OCI-LY7 (cell line): Measurements from ENCODE around the gene NFYC. TPM values are rescaled to one million over a fixed set of nuclear protein-coding genes. Genes with fewer than 3 reads are reported as not detected.

Source experiments
- BruUV-seq: library from RNA; stranded (reverse); fragments of 400-500 nt; replicated peaks from 2 replicates; lab custom pipeline; 2021; lab: Mats Ljungman, UMichigan
- CTCF ChIA-PET: fragments of 300-600 bp; sonication (Branson Sonifier 250); formaldehyde crosslinking; loops from one replicate; lab custom pipeline; 2022; ENCODE audit warnings: antibody characterized with exemption; ENCODE audit not compliant: unreplicated experiment; lab: Charles Lee
- POLR2A ChIA-PET: fragments of 300-600 bp; sonication (Branson Sonifier 250); formaldehyde crosslinking; loops from one replicate; lab custom pipeline; 2022; ENCODE audit warnings: antibody characterized with exemption; lab: Charles Lee
- DNase-seq: peaks from one replicate; pipeline ENCODE4 v3.0.0-alpha.2; 2015; ENCODE audit warnings: low spot score
- H2AFZ ChIP-seq: fragments of 200-600 bp; sonication (generic), shearing (Covaris generic); 2 replicates; pipeline ENCODE4 v1.6.1; 2014; ENCODE audit warnings: mild to moderate bottlenecking, antibody characterized with exemption, low read length, moderate library complexity
- H3K27ac ChIP-seq: fragments of 200-600 bp; sonication (generic); 2 replicates; pipeline ENCODE4 v1.5.1; 2014; ENCODE audit warnings: mixed run types, low read depth, mild to moderate bottlenecking, moderate library complexity, low read length, inconsistent platforms; ENCODE audit not compliant: poor library complexity, severe bottlenecking
- H3K36me3 ChIP-seq: fragments of 200-600 bp; sonication (generic); 2 replicates; pipeline ENCODE4 v1.6.1; 2014; ENCODE audit warnings: mild to moderate bottlenecking, antibody characterized with exemption, low read length, moderate library complexity, mixed read lengths; ENCODE audit not compliant: insufficient read depth
- H3K4me1 ChIP-seq: fragments of 200-600 bp; sonication (generic); 2 replicates; pipeline ENCODE4 v1.5.1; 2014; ENCODE audit warnings: mild to moderate bottlenecking, low read length; ENCODE audit not compliant: insufficient read depth, poor library complexity, severe bottlenecking
- H3K4me2 ChIP-seq: fragments of 200-600 bp; sonication (generic); 2 replicates; pipeline ENCODE4 v1.6.1; 2014; ENCODE audit warnings: mild to moderate bottlenecking, low read length
- H3K4me3 ChIP-seq: fragments of 200-600 bp; sonication (generic); 2 replicates; pipeline ENCODE4 v1.5.1; 2014; ENCODE audit warnings: mild to moderate bottlenecking, low read depth, low read length; ENCODE audit not compliant: poor library complexity, severe bottlenecking
- H3K79me2 ChIP-seq: fragments of 200-600 bp; sonication (generic); 2 replicates; pipeline ENCODE4 v1.6.1; 2016; ENCODE audit warnings: low read depth, mild to moderate bottlenecking, low read length, moderate library complexity, mixed read lengths; ENCODE audit not compliant: insufficient read depth
- H3K9me2 ChIP-seq: fragments of 200-600 bp; sonication (generic); 2 replicates; pipeline ENCODE4 v1.6.1; 2016; ENCODE audit warnings: mild to moderate bottlenecking, low read length, mixed read lengths; ENCODE audit not compliant: insufficient read depth
- H3K9me3 ChIP-seq: fragments of 200-600 bp; sonication (generic); 2 replicates; pipeline ENCODE4 v1.6.1; 2014; ENCODE audit warnings: mild to moderate bottlenecking, mixed run types, low read length, mixed read lengths
- H4K20me1 ChIP-seq: fragments of 200-600 bp; sonication (generic); 2 replicates; pipeline ENCODE4 v1.6.1; 2014; ENCODE audit warnings: mild to moderate bottlenecking, antibody characterized with exemption, low read length, moderate library complexity, mixed read lengths; ENCODE audit not compliant: insufficient read depth
- EZH2phosphoT487 ChIP-seq: fragments of 200-600 bp; sonication (generic); IDR thresholded peaks from 2 replicates; pipeline ENCODE4 v1.6.1; 2018; ENCODE audit warnings: low read depth, borderline replicate concordance, mild to moderate bottlenecking, mixed run types, antibody characterized with exemption, low read length, moderate library complexity, mixed read lengths
- intact Hi-C: fragments of 100-400 bp; cut with micrococcal nuclease; formaldehyde crosslinking; loops from one replicate; pipeline ENCODE4 v1.10.0; 2022; ENCODE audit not compliant: unreplicated experiment
- total RNA-seq, 2 experiments: library from RNA; depleted of rRNA in 1 of 2; stranded (reverse); fragments of >200 nt in 1 of 2; shearing (Covaris generic) in 1 of 2; gene quantifications; 2 replicates each; pipeline ENCODE4 v1.2.3, GENCODE V29; 2014 to 2022
- TF ChIP-seq, protein P1 (sequence below): fragments of 200-600 bp; sonication (generic); conservative IDR thresholded peaks from 2 replicates; pipeline ENCODE4 v1.5.1; 2014; ENCODE audit warnings: mild to moderate bottlenecking, antibody characterized with exemption, low read length, moderate library complexity, mixed read lengths

Gene NFYC
- total RNA-seq, 2 experiments from 2014 or later, result 39.1 to 71.0 TPM

DNA sequence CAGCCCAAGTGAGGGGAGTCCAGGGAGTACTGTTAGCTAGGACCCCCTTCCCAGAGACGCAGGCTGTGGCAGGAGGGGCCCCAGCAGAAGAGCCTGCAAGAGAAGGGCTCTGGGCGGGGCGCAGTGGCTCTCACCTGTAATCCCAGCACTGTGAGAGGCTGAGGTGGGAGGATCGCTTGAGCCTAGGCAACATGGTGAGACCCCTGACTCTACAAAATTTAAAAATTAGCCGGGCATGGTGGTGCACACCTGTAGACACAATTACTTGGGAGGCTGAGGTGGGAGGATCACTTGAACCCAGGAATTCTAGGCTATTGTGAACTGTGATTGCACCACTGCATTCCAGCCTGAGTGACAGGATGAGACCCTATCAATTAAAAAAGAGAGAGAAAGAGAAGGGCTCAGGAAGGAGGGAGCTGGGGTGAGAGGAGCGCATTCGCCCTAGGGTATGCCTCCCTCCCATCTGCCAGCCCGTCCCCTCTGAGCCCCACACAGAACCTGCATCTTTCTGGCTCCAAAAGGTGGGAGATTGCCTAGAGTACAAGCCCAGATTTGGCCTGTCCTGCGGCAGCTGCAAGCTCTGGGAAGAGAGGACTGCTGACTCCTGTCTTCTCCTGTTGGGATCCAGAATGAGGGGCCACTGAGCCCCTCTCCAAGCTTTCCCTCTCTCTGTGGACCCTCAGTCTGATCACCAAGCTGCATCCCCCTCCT lies 95.6 kb downstream of the NFYC start:
- no peak for DNase-seq

DNA sequence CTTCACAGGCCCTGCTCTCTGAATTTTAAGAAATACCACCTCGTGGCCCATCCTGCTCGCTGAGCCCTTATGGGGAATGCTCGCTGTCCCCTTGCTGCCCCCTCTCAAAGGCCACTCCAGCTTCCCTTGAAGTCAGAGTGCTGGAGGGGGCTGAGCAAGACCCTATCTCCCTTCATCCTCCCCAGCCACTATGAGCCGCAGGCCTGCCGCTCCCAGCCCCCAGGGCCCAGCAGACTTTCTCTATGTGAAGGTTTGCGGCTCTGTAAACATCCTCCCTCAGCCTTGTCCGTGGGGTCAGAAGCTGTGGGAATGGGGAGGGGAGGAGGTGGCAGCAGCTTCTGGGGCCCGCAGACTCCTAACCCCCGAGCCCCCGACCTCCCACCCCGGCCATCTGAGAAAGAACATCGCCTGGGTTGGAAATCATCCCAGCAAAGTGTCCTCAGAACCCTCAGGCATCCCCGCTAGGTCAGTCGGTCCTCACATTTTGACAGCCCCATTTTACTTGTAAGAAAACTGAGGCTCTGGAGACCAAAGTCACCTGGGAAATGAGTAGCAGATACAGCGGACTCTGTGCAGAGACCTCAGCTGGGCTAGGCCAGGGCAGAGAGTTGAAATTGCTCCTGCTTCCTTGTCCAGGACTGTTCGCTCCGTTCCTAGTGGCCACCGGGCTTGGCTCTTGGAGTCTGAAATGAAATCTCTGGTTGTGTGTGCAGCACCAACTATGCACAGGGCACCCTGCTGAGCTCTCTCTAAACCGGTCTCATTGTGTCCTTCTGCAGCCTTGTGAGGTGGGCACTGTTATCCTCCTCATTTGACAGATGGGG lies 96.4 kb downstream of the NFYC start:
- H2AFZ ChIP-seq, result no peak overlapping the region
- no peaks in the 10 kb centered on the region for H3K36me3 ChIP-seq
- BruUV-seq, result no TSS peak
- no peaks in the 10 kb centered on the region for H3K4me1 ChIP-seq
- no peak for TF ChIP-seq EZH2phosphoT487
- TF ChIP-seq, protein P1, sequence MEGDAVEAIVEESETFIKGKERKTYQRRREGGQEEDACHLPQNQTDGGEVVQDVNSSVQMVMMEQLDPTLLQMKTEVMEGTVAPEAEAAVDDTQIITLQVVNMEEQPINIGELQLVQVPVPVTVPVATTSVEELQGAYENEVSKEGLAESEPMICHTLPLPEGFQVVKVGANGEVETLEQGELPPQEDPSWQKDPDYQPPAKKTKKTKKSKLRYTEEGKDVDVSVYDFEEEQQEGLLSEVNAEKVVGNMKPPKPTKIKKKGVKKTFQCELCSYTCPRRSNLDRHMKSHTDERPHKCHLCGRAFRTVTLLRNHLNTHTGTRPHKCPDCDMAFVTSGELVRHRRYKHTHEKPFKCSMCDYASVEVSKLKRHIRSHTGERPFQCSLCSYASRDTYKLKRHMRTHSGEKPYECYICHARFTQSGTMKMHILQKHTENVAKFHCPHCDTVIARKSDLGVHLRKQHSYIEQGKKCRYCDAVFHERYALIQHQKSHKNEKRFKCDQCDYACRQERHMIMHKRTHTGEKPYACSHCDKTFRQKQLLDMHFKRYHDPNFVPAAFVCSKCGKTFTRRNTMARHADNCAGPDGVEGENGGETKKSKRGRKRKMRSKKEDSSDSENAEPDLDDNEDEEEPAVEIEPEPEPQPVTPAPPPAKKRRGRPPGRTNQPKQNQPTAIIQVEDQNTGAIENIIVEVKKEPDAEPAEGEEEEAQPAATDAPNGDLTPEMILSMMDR, result no peak
- DNase-seq, result no peak
- CTCF ChIA-PET, result no interaction called here
- no peaks in the 10 kb centered on the region for H3K79me2 ChIP-seq
- no peak overlapping the region for H3K27ac ChIP-seq
- H3K9me3 ChIP-seq, result no peaks in the 10 kb centered on the region
- H3K4me2 ChIP-seq, result no peak overlapping the region
- no peak overlapping the region for H3K4me3 ChIP-seq
- intact Hi-C loops, result no loop called here
- no peaks in the 10 kb centered on the region for H3K9me2 ChIP-seq
- no peaks in the 10 kb centered on the region for H4K20me1 ChIP-seq
- POLR2A ChIA-PET, result interaction anchor here (0.6 kb wide), 1 partner anchor 131 kb away, joined by 3 read pairs; no protein-coding TSS in a partner anchor

More for the DNA sequence above, 95.6 kb downstream of the NFYC start:
- Histone ChIP-seq H3K36me3 (no peaks in the 10 kb centered on the region), H3K4me1 (no peaks in the 10 kb centered on the region), H3K9me3 (no peaks in the 10 kb centered on the region), H3K27ac (no peak overlapping the region), H2AFZ (no peak overlapping the region), H3K9me2 (no peaks in the 10 kb centered on the region), H4K20me1 (no peaks in the 10 kb centered on the region), H3K79me2 (no peaks in the 10 kb centered on the region), H3K4me2 (no peak overlapping the region), H3K4me3 (no peak overlapping the region)
- ChIA-PET POLR2A (no interaction called here), CTCF (no interaction called here)
- no TSS peak for BruUV-seq
- intact Hi-C loops, result no loop called here
- TF ChIP-seq, protein P1, result no peak
- TF ChIP-seq EZH2phosphoT487, result no peak
